PFSK-1 (cell line): Measurements from ENCODE around the gene MAP3K10.

ENCODE experiments used
- FOXP2 ChIP-seq: optimal IDR thresholded peaks from 2 replicates; pipeline ENCODE3; 2011; ENCODE audit warnings: borderline replicate concordance, control low read depth, inconsistent platforms; ENCODE audit not compliant: insufficient read depth; ENCODE audit errors: extremely low read length, extremely low read depth
- POLR2AphosphoS5 ChIP-seq: IDR thresholded peaks from 2 replicates; pipeline ENCODE4 v1.6.1; 2012; ENCODE audit warnings: low read depth, mild to moderate bottlenecking, control low read depth, low read length, moderate library complexity
- SIN3A ChIP-seq: IDR thresholded peaks from 2 replicates; pipeline ENCODE4 v1.6.1; 2012; ENCODE audit warnings: mild to moderate bottlenecking, low read length, moderate library complexity, borderline replicate concordance; ENCODE audit not compliant: insufficient read depth
- TAF1 ChIP-seq: IDR thresholded peaks from 2 replicates; pipeline ENCODE4 v1.6.1; 2012; ENCODE audit warnings: low read length, control low read depth, borderline replicate concordance; ENCODE audit not compliant: insufficient read depth
- TF ChIP-seq, protein P1 (sequence below), 2 experiments: IDR thresholded peaks; 2 replicates each; pipeline versions ENCODE4 v1.6.1 to v1.8.0; 2011 to 2012; ENCODE audit warnings: low read depth in 2 of 2, low read length in 2 of 2, control low read depth in 1 of 2, inconsistent platforms in 1 of 2, mild to moderate bottlenecking in 1 of 2, moderate library complexity in 1 of 2; ENCODE audit not compliant: insufficient read depth in 1 of 2

Gene MAP3K10

GRCh38 chr19:40217027-40217810 lies 26.0 kb downstream of the MAP3K10 start:
- TF ChIP-seq POLR2AphosphoS5, result no peak
- TF ChIP-seq, protein P1, sequence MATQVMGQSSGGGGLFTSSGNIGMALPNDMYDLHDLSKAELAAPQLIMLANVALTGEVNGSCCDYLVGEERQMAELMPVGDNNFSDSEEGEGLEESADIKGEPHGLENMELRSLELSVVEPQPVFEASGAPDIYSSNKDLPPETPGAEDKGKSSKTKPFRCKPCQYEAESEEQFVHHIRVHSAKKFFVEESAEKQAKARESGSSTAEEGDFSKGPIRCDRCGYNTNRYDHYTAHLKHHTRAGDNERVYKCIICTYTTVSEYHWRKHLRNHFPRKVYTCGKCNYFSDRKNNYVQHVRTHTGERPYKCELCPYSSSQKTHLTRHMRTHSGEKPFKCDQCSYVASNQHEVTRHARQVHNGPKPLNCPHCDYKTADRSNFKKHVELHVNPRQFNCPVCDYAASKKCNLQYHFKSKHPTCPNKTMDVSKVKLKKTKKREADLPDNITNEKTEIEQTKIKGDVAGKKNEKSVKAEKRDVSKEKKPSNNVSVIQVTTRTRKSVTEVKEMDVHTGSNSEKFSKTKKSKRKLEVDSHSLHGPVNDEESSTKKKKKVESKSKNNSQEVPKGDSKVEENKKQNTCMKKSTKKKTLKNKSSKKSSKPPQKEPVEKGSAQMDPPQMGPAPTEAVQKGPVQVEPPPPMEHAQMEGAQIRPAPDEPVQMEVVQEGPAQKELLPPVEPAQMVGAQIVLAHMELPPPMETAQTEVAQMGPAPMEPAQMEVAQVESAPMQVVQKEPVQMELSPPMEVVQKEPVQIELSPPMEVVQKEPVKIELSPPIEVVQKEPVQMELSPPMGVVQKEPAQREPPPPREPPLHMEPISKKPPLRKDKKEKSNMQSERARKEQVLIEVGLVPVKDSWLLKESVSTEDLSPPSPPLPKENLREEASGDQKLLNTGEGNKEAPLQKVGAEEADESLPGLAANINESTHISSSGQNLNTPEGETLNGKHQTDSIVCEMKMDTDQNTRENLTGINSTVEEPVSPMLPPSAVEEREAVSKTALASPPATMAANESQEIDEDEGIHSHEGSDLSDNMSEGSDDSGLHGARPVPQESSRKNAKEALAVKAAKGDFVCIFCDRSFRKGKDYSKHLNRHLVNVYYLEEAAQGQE (IDR thresholded peaks at IDR 0.05; ENCODE audit: insufficient read depth in 1 of 2, low read depth in 2 of 2, low read length in 2 of 2), result no peak
- TF ChIP-seq FOXP2, result no peak
- TF ChIP-seq SIN3A, result no peak
- TF ChIP-seq TAF1, result no peak

GRCh38 chr19:40217934-40218890 lies 27.0 kb downstream of the MAP3K10 start, which contains the start of gene TTC9B:
TSS of gene TTC9B (minus strand) at chr19:40218384. CDS start at chr19:40218381, 3 bp downstream.
- TF ChIP-seq, protein P1 (IDR thresholded peaks at IDR 0.05; ENCODE audit: insufficient read depth in 1 of 2, low read depth in 2 of 2, low read length in 2 of 2), result peak; percentile 67 to 84
- TF ChIP-seq POLR2AphosphoS5 (no peak), FOXP2 (no peak), TAF1 (no peak), SIN3A (no peak)

GRCh38 chr19:40219721-40220276 lies 28.6 kb downstream of the MAP3K10 start:
- TF ChIP-seq FOXP2 (no peak), TAF1 (0 out of 2 replicates have a peak, but pooled peaks have one; percentile 18)

DNA sequence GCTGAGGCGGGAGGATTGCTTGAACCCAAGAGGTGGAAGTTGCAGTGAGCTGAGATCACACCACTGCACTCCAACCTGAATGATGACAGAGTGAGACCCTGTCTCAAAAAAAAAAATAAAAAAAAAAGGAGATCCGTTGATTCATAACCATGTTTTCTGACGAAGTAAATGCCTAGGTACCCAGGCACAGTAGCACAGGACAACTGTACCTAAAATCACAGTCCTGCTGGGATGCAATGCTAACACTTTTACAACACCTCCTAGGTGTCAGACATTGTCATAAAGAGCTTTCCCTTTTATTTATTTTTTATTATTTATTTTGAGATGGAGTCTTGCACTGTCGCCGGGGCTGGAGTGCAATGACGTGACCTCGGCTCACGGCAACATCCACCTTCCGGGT lies 29.4 kb downstream of the MAP3K10 start:
- TF ChIP-seq POLR2AphosphoS5 (no peak), TAF1 (no peak), SIN3A (no peak), FOXP2 (no peak)
- TF ChIP-seq, protein P1 (IDR thresholded peaks at IDR 0.05; ENCODE audit: insufficient read depth in 1 of 2, low read depth in 2 of 2, low read length in 2 of 2), result no peak
